Breast epithelium (tissue), 3 donors: ENCODE data around the gene TTPAL.

Experiments
- CTCF ChIP-seq, 3 donors: fragments of 450-650 bp; IDR thresholded peaks; one replicate each; pipeline ENCODE4 v1.5.1; 2016 to 2017; ENCODE audit warnings: antibody characterized with exemption in 3 of 3, mild to moderate bottlenecking in 3 of 3, moderate library complexity in 3 of 3
- POLR2A ChIP-seq: fragments of 450-650 bp; IDR thresholded peaks from one replicate; pipeline ENCODE4 v1.6.1; 2016; ENCODE audit warnings: antibody characterized with exemption, mild to moderate bottlenecking, moderate library complexity

- no peak for TF ChIP-seq CTCF (IDR thresholded peaks at IDR 0.05)
- TF ChIP-seq POLR2A = no peak
These were observed 36.4 kb upstream of the TTPAL start for GRCh38 chr20:44439318-44439717.
